Measurements from ENCODE around the gene CLTB. TPM values are rescaled to one million over a fixed set of nuclear protein-coding genes. Genes with fewer than 3 reads are reported as not detected.

The CLTB gene
- total and polyA plus RNA-seq, 2 of the 8 experiments (the other 6 are each of a cell fraction or from before 2014, with no cell fraction given), result 25.9 to 34.9 TPM

DNA sequence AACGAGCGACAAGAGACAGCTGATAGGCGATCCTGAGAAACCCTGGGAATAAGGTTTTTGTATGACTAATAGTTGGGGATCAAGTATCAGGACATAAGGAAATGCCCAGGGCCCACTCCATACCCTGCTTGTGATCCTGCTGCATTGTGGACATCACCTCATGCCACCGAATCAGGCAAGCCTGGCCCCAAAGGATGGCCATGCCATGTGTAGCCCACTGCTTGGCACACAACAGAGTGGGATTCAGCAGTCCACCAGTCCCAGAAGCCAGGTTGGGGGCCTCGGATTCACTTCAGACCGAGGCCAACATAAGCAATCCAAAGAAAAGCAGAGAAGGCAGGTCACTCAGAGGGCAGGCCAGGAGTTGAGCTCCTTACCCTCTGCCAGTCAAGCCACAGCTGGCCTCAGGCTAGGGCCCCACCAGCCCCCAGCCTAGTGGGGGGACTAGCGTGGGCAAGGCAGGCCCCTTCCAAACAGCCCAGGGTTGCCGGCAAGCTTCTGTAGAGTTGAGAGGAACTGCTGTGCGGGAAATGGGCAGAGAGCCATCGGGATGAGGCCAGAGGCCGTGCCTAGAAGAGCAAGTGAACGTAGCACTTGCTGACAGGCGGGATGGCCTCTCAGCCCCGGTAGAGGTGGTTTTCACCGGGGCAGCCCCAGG, 33.0 kb downstream of the CLTB start:
- Histone ChIP-seq H3K4me3 (ENCODE audit: extremely low read depth in 1 of 4, insufficient read depth in 2 of 4, low read depth in 3 of 4, low read length in 4 of 4) (no peak overlapping the region), H3K36me3 (ENCODE audit: control insufficient read depth in 2 of 4, insufficient read depth in 4 of 4, low read length in 3 of 4) (peaks cover 26 to 52% (median 35%) of the 10 kb centered on the region in 4 experiments), H2BK5ac (ENCODE audit: low read depth, low read length) (no peak overlapping the region), H4K8ac (ENCODE audit: extremely low read depth, insufficient read depth, low read length) (no peak overlapping the region), H3K14ac (ENCODE audit: insufficient read length) (no peak overlapping the region), H2BK15ac (ENCODE audit: low read length) (no peak overlapping the region), H4K5ac (ENCODE audit: insufficient read length, low read depth, low read length) (no peak overlapping the region), H3K56ac (replicated peaks; ENCODE audit: insufficient read length, low read depth, low read length) (no peak overlapping the region), H2AFZ (ENCODE audit: low read length) (no peak overlapping the region), H3K79me2 (ENCODE audit: control insufficient read depth in 1 of 2, insufficient read depth in 2 of 2, low read length in 2 of 2) (peaks cover 0 to 29% of the 10 kb centered on the region in 2 experiments), H3K23ac (ENCODE audit: insufficient read length) (no peak overlapping the region), H3K23me2 (ENCODE audit: low read depth, low read length) (peaks cover 7% of the 10 kb centered on the region; the same call in 1 of the 2 replicates), H2BK12ac (ENCODE audit: low read depth, low read length) (no peak overlapping the region), H3K79me1 (ENCODE audit: low read depth, low read length) (peaks cover 7% of the 10 kb centered on the region; the same call in 1 of the 2 replicates), H3K9me3 (ENCODE audit: insufficient read depth in 2 of 2, low read depth in 1 of 2, low read length in 1 of 2) (no peaks in the 10 kb centered on the region), H3K9ac (replicated peaks in 1 of 4; ENCODE audit: extremely low read depth in 1 of 4, low read depth in 3 of 4, low read length in 3 of 4) (no peak overlapping the region), H3K4me1 (replicated peaks in 1 of 4; ENCODE audit: control insufficient read depth in 3 of 4, insufficient read depth in 4 of 4, low read length in 3 of 4) (peaks cover 0 to 5% (median 1%) of the 10 kb centered on the region in 4 experiments; a peak in 2 of 7 replicates), H4K20me1 (replicated peaks in 1 of 2; ENCODE audit: control insufficient read depth in 1 of 2, insufficient read depth in 2 of 2, low read length in 2 of 2) (peaks cover 6 to 8% of the 10 kb centered on the region in 2 experiments), H2AK5ac (ENCODE audit: low read depth, low read length) (no peak overlapping the region), H3K4me2 (ENCODE audit: insufficient read depth in 1 of 2, low read depth in 2 of 2, low read length in 2 of 2) (no peak overlapping the region), H3K27me3 (replicated peaks in 1 of 4; ENCODE audit: control insufficient read depth in 3 of 4, extremely low read depth in 1 of 4, insufficient read depth in 3 of 4, low read length in 3 of 4) (no peaks in the 10 kb centered on the region), H2BK120ac (replicated peaks; ENCODE audit: low read depth, low read length) (no peak overlapping the region), H2BK20ac (ENCODE audit: low read length) (no peak overlapping the region), H3K4ac (replicated peaks; ENCODE audit: insufficient read length, low read depth, low read length) (no peak overlapping the region), H4K91ac (replicated peaks; ENCODE audit: insufficient read length, low read length) (no peak overlapping the region), H3K18ac (ENCODE audit: extremely low read depth, low read length) (no peak overlapping the region), H3K27ac (ENCODE audit: low read depth, low read length) (no peak overlapping the region)
- TF ChIP-seq KDM4A (IDR thresholded peaks at IDR 0.05; ENCODE audit: low read depth, low read length, severe bottlenecking) (no peak), RAD21 (IDR thresholded peaks at IDR 0.05 in 1 of 2, conservative IDR thresholded peaks at IDR 0.05 in 1 of 2; ENCODE audit: low read depth in 2 of 2, low read length in 2 of 2) (no peak), EGR1 (IDR thresholded peaks at IDR 0.05; ENCODE audit: borderline replicate concordance, low read depth, low read length) (no peak), NANOG (IDR thresholded peaks at IDR 0.05; ENCODE audit: insufficient read depth, low read depth, low read length, poor library complexity, severe bottlenecking) (no peak), SIX5 (IDR thresholded peaks at IDR 0.05; ENCODE audit: low read depth, low read length) (no peak), CREB1 (IDR thresholded peaks at IDR 0.05) (no peak), CBX8 (IDR thresholded peaks at IDR 0.05; ENCODE audit: borderline replicate concordance, low read depth, low read length) (no peak), RFX5 (IDR thresholded peaks at IDR 0.05; ENCODE audit: borderline replicate concordance, low read depth, low read length) (no peak), EP300 (IDR thresholded peaks at IDR 0.05; ENCODE audit: borderline replicate concordance in 1 of 2, low read depth in 2 of 2, low read length in 2 of 2) (no peak), CTBP2 (IDR thresholded peaks at IDR 0.05; ENCODE audit: borderline replicate concordance, insufficient read depth, insufficient read length, low read length) (no peak), TBP (IDR thresholded peaks at IDR 0.05; ENCODE audit: low read depth, low read length) (no peak), SRF (IDR thresholded peaks at IDR 0.05; ENCODE audit: low read depth, low read length) (no peak)
- WGBS, 2 experiments (ENCODE audit: extremely low coverage in 1 of 2, insufficient coverage in 1 of 2, insufficient read length in 1 of 2, insufficient replicate concordance in 2 of 2, low coverage in 1 of 2, low lambda C conversion rate in 2 of 2, missing lambda C conversion rate in 1 of 2), result 92% methylated on average over 15 of the region's 15 CpGs; no CpG with 5 or more reads in 1 of the 2 experiments
- DNase-seq (ENCODE audit: low read depth in 1 of 2, low spot score in 2 of 2) (no peak), FAIRE-seq (no peak)
- ChIA-PET CTCF (ENCODE audit: partially characterized antibody) (interaction anchor here (0.8 to 1.7 kb wide), 2 partner anchors 21 to 28 kb away, joined by 3 to 4 read pairs; no protein-coding TSS in a partner anchor), POLR2A (ENCODE audit: partially characterized antibody) (interaction anchor here (0.6 to 9.4 kb wide), 5 partner anchors 11 to 174 kb away, joined by 3 to 93 read pairs (median 3); no protein-coding TSS in a partner anchor)

Data from H1 (cell line).